OCI-LY7 (cell line): Measurements from ENCODE around the gene LRRC59. TPM values are rescaled to one million over a fixed set of nuclear protein-coding genes. Genes with fewer than 3 reads are reported as not detected.

Experiments used
- BruUV-seq: library from RNA; stranded (reverse); fragments of 400-500 nt; replicated peaks from 2 replicates; lab custom pipeline; 2021; lab: Mats Ljungman, UMichigan
- CTCF ChIA-PET: fragments of 300-600 bp; sonication (Branson Sonifier 250); formaldehyde crosslinking; loops from one replicate; lab custom pipeline; 2022; ENCODE audit warnings: antibody characterized with exemption; ENCODE audit not compliant: unreplicated experiment; lab: Charles Lee
- POLR2A ChIA-PET: fragments of 300-600 bp; sonication (Branson Sonifier 250); formaldehyde crosslinking; loops from one replicate; lab custom pipeline; 2022; ENCODE audit warnings: antibody characterized with exemption; lab: Charles Lee
- DNase-seq: peaks from one replicate; pipeline ENCODE4 v3.0.0-alpha.2; 2015; ENCODE audit warnings: low spot score
- H2AFZ ChIP-seq: fragments of 200-600 bp; sonication (generic), shearing (Covaris generic); 2 replicates; pipeline ENCODE4 v1.6.1; 2014; ENCODE audit warnings: mild to moderate bottlenecking, antibody characterized with exemption, low read length, moderate library complexity
- H3K27ac ChIP-seq: fragments of 200-600 bp; sonication (generic); 2 replicates; pipeline ENCODE4 v1.5.1; 2014; ENCODE audit warnings: mixed run types, low read depth, mild to moderate bottlenecking, moderate library complexity, low read length, inconsistent platforms; ENCODE audit not compliant: poor library complexity, severe bottlenecking
- H3K36me3 ChIP-seq: fragments of 200-600 bp; sonication (generic); 2 replicates; pipeline ENCODE4 v1.6.1; 2014; ENCODE audit warnings: mild to moderate bottlenecking, antibody characterized with exemption, low read length, moderate library complexity, mixed read lengths; ENCODE audit not compliant: insufficient read depth
- H3K4me1 ChIP-seq: fragments of 200-600 bp; sonication (generic); 2 replicates; pipeline ENCODE4 v1.5.1; 2014; ENCODE audit warnings: mild to moderate bottlenecking, low read length; ENCODE audit not compliant: insufficient read depth, poor library complexity, severe bottlenecking
- H3K4me2 ChIP-seq: fragments of 200-600 bp; sonication (generic); 2 replicates; pipeline ENCODE4 v1.6.1; 2014; ENCODE audit warnings: mild to moderate bottlenecking, low read length
- H3K4me3 ChIP-seq: fragments of 200-600 bp; sonication (generic); 2 replicates; pipeline ENCODE4 v1.5.1; 2014; ENCODE audit warnings: mild to moderate bottlenecking, low read depth, low read length; ENCODE audit not compliant: poor library complexity, severe bottlenecking
- H3K79me2 ChIP-seq: fragments of 200-600 bp; sonication (generic); 2 replicates; pipeline ENCODE4 v1.6.1; 2016; ENCODE audit warnings: low read depth, mild to moderate bottlenecking, low read length, moderate library complexity, mixed read lengths; ENCODE audit not compliant: insufficient read depth
- H3K9me2 ChIP-seq: fragments of 200-600 bp; sonication (generic); 2 replicates; pipeline ENCODE4 v1.6.1; 2016; ENCODE audit warnings: mild to moderate bottlenecking, low read length, mixed read lengths; ENCODE audit not compliant: insufficient read depth
- H3K9me3 ChIP-seq: fragments of 200-600 bp; sonication (generic); 2 replicates; pipeline ENCODE4 v1.6.1; 2014; ENCODE audit warnings: mild to moderate bottlenecking, mixed run types, low read length, mixed read lengths
- H4K20me1 ChIP-seq: fragments of 200-600 bp; sonication (generic); 2 replicates; pipeline ENCODE4 v1.6.1; 2014; ENCODE audit warnings: mild to moderate bottlenecking, antibody characterized with exemption, low read length, moderate library complexity, mixed read lengths; ENCODE audit not compliant: insufficient read depth
- EZH2phosphoT487 ChIP-seq: fragments of 200-600 bp; sonication (generic); IDR thresholded peaks from 2 replicates; pipeline ENCODE4 v1.6.1; 2018; ENCODE audit warnings: low read depth, borderline replicate concordance, mild to moderate bottlenecking, mixed run types, antibody characterized with exemption, low read length, moderate library complexity, mixed read lengths
- intact Hi-C: fragments of 100-400 bp; cut with micrococcal nuclease; formaldehyde crosslinking; loops from one replicate; pipeline ENCODE4 v1.10.0; 2022; ENCODE audit not compliant: unreplicated experiment
- total RNA-seq, 2 experiments: library from RNA; depleted of rRNA in 1 of 2; stranded (reverse); fragments of >200 nt in 1 of 2; shearing (Covaris generic) in 1 of 2; gene quantifications; 2 replicates each; pipeline ENCODE4 v1.2.3, GENCODE V29; 2014 to 2022
- TF ChIP-seq, protein P1 (sequence below): fragments of 200-600 bp; sonication (generic); conservative IDR thresholded peaks from 2 replicates; pipeline ENCODE4 v1.5.1; 2014; ENCODE audit warnings: mild to moderate bottlenecking, antibody characterized with exemption, low read length, moderate library complexity, mixed read lengths

Gene LRRC59
- total RNA-seq, 2 experiments from 2014 or later = 87.4 to 125 TPM

DNA sequence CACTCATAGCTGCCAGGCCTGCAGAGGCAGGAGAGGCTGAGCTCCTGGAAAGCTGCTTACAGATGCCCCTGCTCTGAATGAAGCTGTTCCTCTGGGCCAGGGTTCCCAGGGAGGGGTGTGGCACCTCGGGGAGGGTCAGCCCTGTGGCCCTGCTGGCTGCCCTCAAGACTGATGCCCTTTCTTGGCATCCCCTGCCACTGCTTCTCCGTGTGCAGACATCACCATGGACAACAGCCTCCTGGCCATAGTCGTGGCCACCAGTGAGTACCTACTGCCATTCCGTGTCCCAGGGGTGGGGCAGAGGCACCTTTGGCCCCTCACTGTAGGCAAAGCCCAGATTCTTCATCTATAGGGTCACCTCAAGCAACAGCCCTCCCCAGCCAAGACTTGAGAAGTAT lies 33.3 kb downstream of the LRRC59 start:
- no peak for TF ChIP-seq EZH2phosphoT487
- TF ChIP-seq, protein P1, sequence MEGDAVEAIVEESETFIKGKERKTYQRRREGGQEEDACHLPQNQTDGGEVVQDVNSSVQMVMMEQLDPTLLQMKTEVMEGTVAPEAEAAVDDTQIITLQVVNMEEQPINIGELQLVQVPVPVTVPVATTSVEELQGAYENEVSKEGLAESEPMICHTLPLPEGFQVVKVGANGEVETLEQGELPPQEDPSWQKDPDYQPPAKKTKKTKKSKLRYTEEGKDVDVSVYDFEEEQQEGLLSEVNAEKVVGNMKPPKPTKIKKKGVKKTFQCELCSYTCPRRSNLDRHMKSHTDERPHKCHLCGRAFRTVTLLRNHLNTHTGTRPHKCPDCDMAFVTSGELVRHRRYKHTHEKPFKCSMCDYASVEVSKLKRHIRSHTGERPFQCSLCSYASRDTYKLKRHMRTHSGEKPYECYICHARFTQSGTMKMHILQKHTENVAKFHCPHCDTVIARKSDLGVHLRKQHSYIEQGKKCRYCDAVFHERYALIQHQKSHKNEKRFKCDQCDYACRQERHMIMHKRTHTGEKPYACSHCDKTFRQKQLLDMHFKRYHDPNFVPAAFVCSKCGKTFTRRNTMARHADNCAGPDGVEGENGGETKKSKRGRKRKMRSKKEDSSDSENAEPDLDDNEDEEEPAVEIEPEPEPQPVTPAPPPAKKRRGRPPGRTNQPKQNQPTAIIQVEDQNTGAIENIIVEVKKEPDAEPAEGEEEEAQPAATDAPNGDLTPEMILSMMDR = no peak
- Histone ChIP-seq H2AFZ (no peak overlapping the region), H3K27ac (no peak overlapping the region), H3K36me3 (peaks cover 50% of the 10 kb centered on the region), H3K4me1 (peaks cover 4% of the 10 kb centered on the region), H3K9me2 (no peaks in the 10 kb centered on the region), H3K4me3 (no peak overlapping the region), H4K20me1 (no peaks in the 10 kb centered on the region), H3K4me2 (no peak overlapping the region), H3K9me3 (no peaks in the 10 kb centered on the region), H3K79me2 (no peaks in the 10 kb centered on the region)
- intact Hi-C loops = no loop called here
- no peak for DNase-seq
- ChIA-PET CTCF (no interaction called here), POLR2A (no interaction called here)
- no TSS peak for BruUV-seq

DNA sequence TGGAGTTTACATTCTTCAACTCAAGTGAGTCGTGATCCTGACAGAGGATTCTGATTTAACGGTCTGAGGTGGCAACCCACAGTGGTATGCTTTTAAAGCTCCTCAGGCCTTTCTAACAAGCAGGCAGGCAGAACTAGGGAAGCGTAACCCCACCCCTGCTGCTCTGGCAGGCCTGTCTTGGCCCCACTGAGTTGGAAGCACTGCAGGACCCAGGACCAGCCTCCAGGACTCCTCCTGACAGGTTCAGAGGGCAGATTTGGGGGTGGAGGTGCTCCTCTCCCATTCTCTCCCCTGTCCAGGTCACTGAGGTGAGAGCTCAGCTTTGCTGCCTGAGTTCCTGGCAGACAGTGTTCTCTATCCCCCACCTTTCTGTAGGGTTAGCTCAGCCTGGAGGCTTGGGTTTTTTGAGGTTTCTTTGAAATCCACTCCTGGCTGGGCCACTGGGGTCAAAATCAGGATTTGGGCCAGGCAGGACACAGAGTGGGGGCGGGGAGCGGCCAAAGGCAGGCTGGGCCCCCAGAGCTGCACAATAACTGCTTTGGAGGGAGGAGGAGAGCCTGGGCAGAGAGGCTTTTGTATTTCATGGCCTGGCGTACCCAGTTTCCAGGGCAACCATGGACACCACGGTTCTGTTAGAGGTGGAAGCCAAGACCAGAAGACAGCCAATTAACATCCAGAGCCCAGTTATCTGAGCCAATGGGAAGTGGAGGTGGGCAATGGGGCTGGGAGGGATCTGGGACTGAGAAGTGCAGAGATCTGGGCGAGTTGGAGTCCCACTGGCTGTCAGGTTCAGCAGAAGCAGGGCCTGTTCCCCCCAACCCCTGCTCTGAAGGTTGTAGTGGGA lies 33.9 kb downstream of the LRRC59 start:
- Histone ChIP-seq H3K79me2 (no peaks in the 10 kb centered on the region), H3K4me2 (no peak overlapping the region), H2AFZ (no peak overlapping the region), H3K9me3 (no peaks in the 10 kb centered on the region), H3K9me2 (no peaks in the 10 kb centered on the region), H4K20me1 (no peaks in the 10 kb centered on the region), H3K27ac (no peak overlapping the region), H3K4me3 (no peak overlapping the region), H3K4me1 (peaks cover 4% of the 10 kb centered on the region), H3K36me3 (peaks cover 49% of the 10 kb centered on the region)
- intact Hi-C loops = no loop called here
- DNase-seq = no peak
- BruUV-seq = no TSS peak
- CTCF ChIA-PET = interaction anchor here (0.7 kb wide), 1 partner anchor 1536 kb away, joined by 4 read pairs; no protein-coding TSS in a partner anchor
- POLR2A ChIA-PET = interaction anchor here (3.2 kb wide), 1 partner anchor 9 kb away, joined by 17 read pairs; the partner anchor contains the start of genes EME1 and MRPL27
- TF ChIP-seq, protein P1 = no peak
- no peak for TF ChIP-seq EZH2phosphoT487

DNA sequence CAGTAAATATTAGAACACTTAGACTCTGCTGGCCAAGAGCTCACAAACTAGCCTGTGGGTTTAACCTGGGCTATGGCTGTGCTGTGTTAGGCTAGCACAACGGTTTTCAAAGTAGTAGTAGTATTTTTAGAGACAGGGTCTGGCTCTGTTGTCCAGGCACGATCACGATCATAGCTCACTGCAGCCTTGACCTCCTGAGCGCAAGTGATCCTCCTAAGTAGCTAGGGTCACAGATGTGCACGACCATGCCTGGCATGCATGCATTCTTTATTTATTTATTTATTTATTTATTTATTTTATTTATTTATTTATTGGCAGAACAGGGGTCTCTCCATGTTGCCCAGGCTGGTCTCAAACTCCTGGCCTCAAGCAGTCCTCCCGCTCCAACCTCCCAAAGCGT lies 34.7 kb downstream of the LRRC59 start:
- Histone ChIP-seq H2AFZ (no peak overlapping the region), H3K79me2 (no peaks in the 10 kb centered on the region), H3K36me3 (peaks cover 49% of the 10 kb centered on the region), H3K4me1 (peaks cover 4% of the 10 kb centered on the region), H3K4me3 (no peak overlapping the region), H4K20me1 (no peaks in the 10 kb centered on the region), H3K9me3 (no peaks in the 10 kb centered on the region), H3K9me2 (no peaks in the 10 kb centered on the region), H3K4me2 (no peak overlapping the region), H3K27ac (peak overlapping the region; percentile 17)
- no peak for DNase-seq
- TSS peak; percentile 22 for BruUV-seq
- TF ChIP-seq, protein P1 = no peak
- no peak for TF ChIP-seq EZH2phosphoT487
- CTCF ChIA-PET = interaction anchor here (0.6 to 2.1 kb wide), 4 partner anchors 28 to 1536 kb away, joined by 3 to 9 read pairs (median 4); partner anchors contain the start of gene LRRC59
- intact Hi-C loops = loop anchor here (1.0 kb wide), 2 partner anchors 65 to 117 kb away; no protein-coding TSS in a partner anchor
- POLR2A ChIA-PET = interaction anchor here (0.7 to 3.2 kb wide), 3 partner anchors 10 to 447 kb away, joined by 4 to 17 read pairs (median 6); partner anchors contain the start of genes EME1, LRRC59 and MRPL27
